ENCODE results near the gene CBLB.

CBLB gene

GRCh38 chr3:105860641-105861040 lies 8.2 kb downstream of the CBLB start:
- TF ChIP-seq CTCF (IDR thresholded peaks at IDR 0.05; ENCODE audit: low read depth, low read length, missing control alignments): no peak
- H3K4me3 ChIP-seq (replicated peaks; ENCODE audit: low read depth, low read length): no peak overlapping the region

GRCh38 chr3:105858017-105858416 lies 10.8 kb downstream of the CBLB start:
- no peak overlapping the region for H3K4me3 ChIP-seq (replicated peaks; ENCODE audit: low read depth, low read length)
- TF ChIP-seq CTCF (IDR thresholded peaks at IDR 0.05; ENCODE audit: low read depth, low read length, missing control alignments): no peak
- no peak for DNase-seq (ENCODE audit: extremely low read depth, low read depth)

More at GRCh38 chr3:105860641-105861040, 8.2 kb downstream of the CBLB start:
- no peak for DNase-seq (ENCODE audit: extremely low read depth, low read depth)

GRCh38 chr3:105857601-105858000 lies 11.2 kb downstream of the CBLB start:
- TF ChIP-seq CTCF (IDR thresholded peaks at IDR 0.05; ENCODE audit: low read depth, low read length, missing control alignments): no peak
- no peak for DNase-seq (ENCODE audit: extremely low read depth, low read depth)
- no peak overlapping the region for H3K4me3 ChIP-seq (replicated peaks; ENCODE audit: low read depth, low read length)

- TF ChIP-seq CTCF (IDR thresholded peaks at IDR 0.05; ENCODE audit: low read depth, low read length, missing control alignments): no peak
- DNase-seq (ENCODE audit: extremely low read depth, low read depth): no peak
These were observed 12.2 kb downstream of the CBLB start for GRCh38 chr3:105856605-105857004.

GRCh38 chr3:105853801-105854432 lies 14.9 kb downstream of the CBLB start:
- no peak for TF ChIP-seq CTCF (IDR thresholded peaks at IDR 0.05; ENCODE audit: low read depth, low read length, missing control alignments)
- no peak for DNase-seq (ENCODE audit: extremely low read depth, low read depth)
- no peak overlapping the region for H3K4me3 ChIP-seq (replicated peaks; ENCODE audit: low read depth, low read length)

More at GRCh38 chr3:105856605-105857004, 12.2 kb downstream of the CBLB start:
- no peak overlapping the region for H3K4me3 ChIP-seq (replicated peaks; ENCODE audit: low read depth, low read length)

- H3K4me3 ChIP-seq (replicated peaks; ENCODE audit: low read depth, low read length): no peak overlapping the region
- TF ChIP-seq CTCF (IDR thresholded peaks at IDR 0.05; ENCODE audit: low read depth, low read length, missing control alignments): no peak
- DNase-seq (ENCODE audit: extremely low read depth, low read depth): no peak
These were observed 17.2 kb downstream of the CBLB start for GRCh38 chr3:105851582-105851981.

- TF ChIP-seq CTCF (IDR thresholded peaks at IDR 0.05; ENCODE audit: low read depth, low read length, missing control alignments): no peak
- no peak for DNase-seq (ENCODE audit: extremely low read depth, low read depth)
- no peak overlapping the region for H3K4me3 ChIP-seq (replicated peaks; ENCODE audit: low read depth, low read length)
These were observed 17.6 kb downstream of the CBLB start for GRCh38 chr3:105851176-105851575.
